Right lobe of liver (tissue), 6 donors: ENCODE results near the gene ASB16. TPM values are rescaled to one million over a fixed set of nuclear protein-coding genes. Genes with fewer than 3 reads are reported as not detected.

ENCODE experiments used
- ATAC-seq, 4 donors: fragments of 200-7000 bp; cut with Tn5 transposase; one replicate each; pipeline ENCODE4 v1.9.1; 2020; ENCODE audit warnings: mild to moderate bottlenecking in 4 of 4, moderate library complexity in 4 of 4
- DNase-seq, 3 donors: peaks; one replicate each; pipeline ENCODE4 v3.0.0-alpha.2; 2020
- H3K27ac ChIP-seq, 3 donors: fragments of 200-600 bp; one replicate each; pipeline ENCODE4 v1.8.0; 2022
- H3K27me3 ChIP-seq, 2 donors: fragments of 200-600 bp; one replicate each; pipeline ENCODE4 v1.8.0; 2022
- H3K36me3 ChIP-seq, 4 donors: fragments of 200-600 bp; sonication (generic) in 1 of 4; one replicate each; pipeline versions ENCODE4 v1.5.1 to v1.8.0; 2017 to 2022; ENCODE audit warnings: control low read depth in 1 of 4
- H3K4me1 ChIP-seq, 4 donors: fragments of 200-600 bp; sonication (generic) in 1 of 4; one replicate each; pipeline versions ENCODE4 v1.5.1 to v1.8.0; 2017 to 2022; ENCODE audit warnings: control low read depth in 1 of 4
- H3K4me3 ChIP-seq, 3 donors: fragments of 200-600 bp; one replicate each; pipeline ENCODE4 v1.8.0; 2022
- H3K9me3 ChIP-seq, 4 donors: fragments of 200-600 bp; sonication (generic) in 1 of 4; one replicate each; pipeline versions ENCODE4 v1.5.1 to v1.8.0; 2017 to 2022; ENCODE audit warnings: control low read depth in 1 of 4
- POLR2A ChIP-seq: fragments of 450-650 bp; IDR thresholded peaks from one replicate; pipeline ENCODE4 v1.6.1; 2017; ENCODE audit warnings: antibody characterized with exemption, mild to moderate bottlenecking
- WGBS: methylation state at CpG from one replicate; pipeline ENCODE4 v1.1.6; 2018; ENCODE audit warnings: low coverage, low lambda C conversion rate; ENCODE audit not compliant: insufficient coverage; ENCODE audit errors: missing lambda C conversion rate; 5-methylcytosine and 5-hydroxymethylcytosine counted together
- intact Hi-C, 2 donors: fragments of 100-400 bp; cut with DNase I; formaldehyde crosslinking; loops; one replicate each; pipeline versions ENCODE4 v1.11.2 to v1.14.1; 2022
- total RNA-seq, 6 experiments: library from RNA; depleted of rRNA in 2 of 6; stranded (reverse); fragments of >200 nt in 2 of 6; fragmentation: NEBNext Ultra II Directional in 3 of 6; extraction: Animal tissue kit (Norgen Biotek cat#: 25700) in 3 of 6; gene quantifications; one replicate each; pipeline versions ENCODE4 v1.1.0 to v1.2.4, GENCODE V29; 2016 to 2023
- TF ChIP-seq, protein P1 (sequence below), 4 donors: fragments of 200-600 bp in 3 of 4; fragments of 450-650 bp in 1 of 4; IDR thresholded peaks; one replicate each; pipeline versions ENCODE4 v1.5.1 to v1.8.0; 2016 to 2022; ENCODE audit warnings: antibody characterized with exemption in 4 of 4, mild to moderate bottlenecking in 2 of 4
- donor health status: DM: no; HTN: yes; CAD: no.
- donor health status: DM: no; HTN: no; CAD: no.
- donor health status: DM: no; HTN: no; CAD: no.
- donor health status: DM: no; HTN: yes; CAD: no.
- donor health status: DM: no; HTN: yes; CAD: no.

ASB16 gene
- total RNA-seq, 6 experiments from 2014 or later: 1.5 TPM; not detected in 5

GRCh38 chr17:44219108-44219615 is 48.7 kb downstream of the ASB16 start:
- no CpG with 5 or more reads among the region's 73 CpGs for WGBS
- Histone ChIP-seq H3K27me3 (no peaks in the 10 kb centered on the region), H3K4me3 (peak overlapping the region; percentile 82 to 97 (median 93)), H3K36me3 (peaks cover 9 to 30% (median 18%) of the 10 kb centered on the region in 4 donors), H3K27ac (peak overlapping the region; percentile 87 to 97 (median 96)), H3K9me3 (no peaks in the 10 kb centered on the region), H3K4me1 (peaks cover 0 to 32% (median 14%) of the 10 kb centered on the region in 4 donors)
- intact Hi-C loops: loop anchor here in 1 of 2 donors (10.0 kb wide), 1 partner anchor 136 kb away; no protein-coding TSS in a partner anchor
- TF ChIP-seq POLR2A: peak; percentile 67
- TF ChIP-seq, protein P1, sequence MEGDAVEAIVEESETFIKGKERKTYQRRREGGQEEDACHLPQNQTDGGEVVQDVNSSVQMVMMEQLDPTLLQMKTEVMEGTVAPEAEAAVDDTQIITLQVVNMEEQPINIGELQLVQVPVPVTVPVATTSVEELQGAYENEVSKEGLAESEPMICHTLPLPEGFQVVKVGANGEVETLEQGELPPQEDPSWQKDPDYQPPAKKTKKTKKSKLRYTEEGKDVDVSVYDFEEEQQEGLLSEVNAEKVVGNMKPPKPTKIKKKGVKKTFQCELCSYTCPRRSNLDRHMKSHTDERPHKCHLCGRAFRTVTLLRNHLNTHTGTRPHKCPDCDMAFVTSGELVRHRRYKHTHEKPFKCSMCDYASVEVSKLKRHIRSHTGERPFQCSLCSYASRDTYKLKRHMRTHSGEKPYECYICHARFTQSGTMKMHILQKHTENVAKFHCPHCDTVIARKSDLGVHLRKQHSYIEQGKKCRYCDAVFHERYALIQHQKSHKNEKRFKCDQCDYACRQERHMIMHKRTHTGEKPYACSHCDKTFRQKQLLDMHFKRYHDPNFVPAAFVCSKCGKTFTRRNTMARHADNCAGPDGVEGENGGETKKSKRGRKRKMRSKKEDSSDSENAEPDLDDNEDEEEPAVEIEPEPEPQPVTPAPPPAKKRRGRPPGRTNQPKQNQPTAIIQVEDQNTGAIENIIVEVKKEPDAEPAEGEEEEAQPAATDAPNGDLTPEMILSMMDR (IDR thresholded peaks at IDR 0.05): peak in 3 of 4 donors; percentile 21 to 72 (median 36)
- peak; percentile 10 to 42 (median 22) for ATAC-seq
- DNase-seq: peak; percentile 75 to 81 (median 78)

GRCh38 chr17:44219616-44220212 is 49.2 kb downstream of the ASB16 start, which contains the start of gene UBTF:
Gene UBTF, minus strand, starts transcription at chr17:44219675. Its CDS starts 1,446 bp downstream, at chr17:44218229.
- Histone ChIP-seq H3K27me3 (no peaks in the 10 kb centered on the region), H3K4me1 (peaks cover 0 to 33% (median 15%) of the 10 kb centered on the region in 4 donors), H3K27ac (peak within 1 kb of the TSS; percentile 87 to 97 (median 96)), H3K9me3 (no peaks in the 10 kb centered on the region), H3K4me3 (peak within 1 kb of the TSS; percentile 82 to 97 (median 93)), H3K36me3 (peaks cover 8 to 25% (median 15%) of the 10 kb centered on the region in 4 donors)
- WGBS: 0% methylated on average over 15 of the region's 76 CpGs
- no peak for TF ChIP-seq POLR2A
- TF ChIP-seq, protein P1 (IDR thresholded peaks at IDR 0.05): no peak
- intact Hi-C loops: loop anchor here in 1 of 2 donors (10.0 kb wide), 1 partner anchor 135 kb away; no protein-coding TSS in a partner anchor
- ATAC-seq (peak; percentile 0 to 9 (median 0)), DNase-seq (peak; percentile 73 to 74 (median 73))

DNA sequence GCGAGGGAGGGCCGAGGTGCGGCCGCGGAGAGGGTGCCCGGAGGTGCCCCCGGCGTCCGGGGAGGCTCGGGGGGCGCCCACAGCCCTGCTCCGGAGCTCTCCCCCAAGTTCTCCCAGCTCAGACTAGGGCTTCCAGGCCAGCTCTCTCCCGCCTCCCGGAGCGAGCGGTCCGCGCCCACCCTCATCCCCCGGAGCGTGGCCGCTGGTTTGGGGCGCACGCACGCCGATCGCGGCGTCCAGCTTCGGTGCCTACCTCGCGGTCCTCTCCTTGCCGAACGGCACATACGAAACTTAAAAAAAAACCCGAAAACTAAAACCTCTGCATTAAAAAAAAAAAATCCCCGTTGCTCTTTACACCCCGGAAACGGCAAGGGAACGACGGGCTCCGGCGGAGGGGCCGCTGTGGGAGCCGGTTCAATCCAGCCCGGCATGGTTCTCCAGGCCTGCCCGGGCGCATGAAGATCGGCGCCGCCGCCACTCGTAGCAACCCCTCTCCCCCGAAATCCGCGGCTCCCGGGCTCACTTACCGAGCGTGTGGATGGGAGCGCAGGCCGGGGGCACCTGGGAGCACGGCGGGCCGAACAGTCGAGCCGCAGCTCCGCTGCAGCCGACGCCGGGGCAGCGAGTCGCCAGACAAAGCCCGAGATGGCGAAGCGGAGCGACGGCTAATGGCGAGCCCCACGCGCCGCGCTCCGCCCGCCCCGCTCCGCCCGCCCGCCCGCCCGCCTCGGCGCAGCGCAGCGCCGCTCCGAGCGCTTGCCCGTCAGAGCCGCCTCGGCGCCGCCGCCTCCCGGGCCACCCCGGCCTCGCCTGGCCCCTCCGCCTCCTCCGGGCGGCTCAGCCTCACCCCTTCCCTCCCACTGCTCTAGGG is 49.9 kb downstream of the ASB16 start:
- intact Hi-C loops: no loop called here

More for the DNA sequence above, 49.9 kb downstream of the ASB16 start:
- peak overlapping the region; percentile 87 to 97 (median 96) for H3K27ac ChIP-seq
- H3K9me3 ChIP-seq: no peaks in the 10 kb centered on the region
- DNase-seq: peak; percentile 61 to 70 (median 64)
- WGBS: 1% methylated on average over 26 of the region's 108 CpGs
- H3K36me3 ChIP-seq: peaks cover 8 to 17% (median 10%) of the 10 kb centered on the region in 4 donors
- ATAC-seq: peak; percentile 4 to 31 (median 27)
- peak overlapping the region; percentile 82 to 97 (median 93) for H3K4me3 ChIP-seq
- peaks cover 0 to 33% (median 15%) of the 10 kb centered on the region in 4 donors for H3K4me1 ChIP-seq
- TF ChIP-seq, protein P1 (IDR thresholded peaks at IDR 0.05): no peak
- TF ChIP-seq POLR2A: no peak
- no peaks in the 10 kb centered on the region for H3K27me3 ChIP-seq
